Central memory CD4-positive, alpha-beta T cell (primary cell): ENCODE data around the gene LY6G6F.

Experiments used
- DNase-seq: peaks from one replicate; pipeline ENCODE4 v3.0.0; 2022
- total RNA-seq, 3 experiments: gene quantifications; one replicate each; lab custom pipeline; 2026; lab: John Stamatoyannopoulos, UW

The LY6G6F gene, protein sequence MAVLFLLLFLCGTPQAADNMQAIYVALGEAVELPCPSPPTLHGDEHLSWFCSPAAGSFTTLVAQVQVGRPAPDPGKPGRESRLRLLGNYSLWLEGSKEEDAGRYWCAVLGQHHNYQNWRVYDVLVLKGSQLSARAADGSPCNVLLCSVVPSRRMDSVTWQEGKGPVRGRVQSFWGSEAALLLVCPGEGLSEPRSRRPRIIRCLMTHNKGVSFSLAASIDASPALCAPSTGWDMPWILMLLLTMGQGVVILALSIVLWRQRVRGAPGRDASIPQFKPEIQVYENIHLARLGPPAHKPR
- total RNA-seq, result 0 reads per million in 3 experiments

- no peak for DNase-seq
Measured at GRCh38 chr6:31706599-31706998, at the start of gene LY6G6F. Gene LY6G6F (plus strand): TSS chr6:31706866. CDS start chr6:31706907, 41 bp downstream.

GRCh38 chr6:31657406-31658157 is 49.1 kb upstream of the LY6G6F start:
- peak; percentile 20 for DNase-seq

DNA sequence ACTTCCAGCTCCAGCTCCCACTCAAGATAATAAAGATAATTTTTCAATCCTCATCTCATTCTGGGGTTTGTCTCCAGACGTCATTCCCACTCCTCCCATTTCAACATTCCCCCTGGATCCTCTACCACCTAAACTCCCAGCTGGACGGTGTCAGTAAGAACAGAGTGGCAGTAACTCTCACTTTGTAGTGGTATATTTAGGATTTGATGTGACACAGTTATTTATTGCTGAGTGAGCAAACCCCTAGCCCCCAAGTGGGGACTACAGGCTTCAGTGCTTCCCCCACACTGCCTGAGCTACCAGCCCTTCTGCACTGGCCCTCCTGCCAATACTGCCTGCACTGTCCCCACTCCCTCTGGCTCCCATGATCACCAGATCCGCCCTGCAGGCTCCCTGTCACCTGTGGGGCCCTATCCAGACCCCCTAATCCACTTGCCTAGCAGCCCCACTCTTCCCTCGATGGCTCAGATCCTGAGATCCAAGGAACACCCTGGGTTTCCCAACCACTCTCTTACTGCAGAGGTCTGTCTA is 48.4 kb upstream of the LY6G6F start:
- no peak for DNase-seq

DNA sequence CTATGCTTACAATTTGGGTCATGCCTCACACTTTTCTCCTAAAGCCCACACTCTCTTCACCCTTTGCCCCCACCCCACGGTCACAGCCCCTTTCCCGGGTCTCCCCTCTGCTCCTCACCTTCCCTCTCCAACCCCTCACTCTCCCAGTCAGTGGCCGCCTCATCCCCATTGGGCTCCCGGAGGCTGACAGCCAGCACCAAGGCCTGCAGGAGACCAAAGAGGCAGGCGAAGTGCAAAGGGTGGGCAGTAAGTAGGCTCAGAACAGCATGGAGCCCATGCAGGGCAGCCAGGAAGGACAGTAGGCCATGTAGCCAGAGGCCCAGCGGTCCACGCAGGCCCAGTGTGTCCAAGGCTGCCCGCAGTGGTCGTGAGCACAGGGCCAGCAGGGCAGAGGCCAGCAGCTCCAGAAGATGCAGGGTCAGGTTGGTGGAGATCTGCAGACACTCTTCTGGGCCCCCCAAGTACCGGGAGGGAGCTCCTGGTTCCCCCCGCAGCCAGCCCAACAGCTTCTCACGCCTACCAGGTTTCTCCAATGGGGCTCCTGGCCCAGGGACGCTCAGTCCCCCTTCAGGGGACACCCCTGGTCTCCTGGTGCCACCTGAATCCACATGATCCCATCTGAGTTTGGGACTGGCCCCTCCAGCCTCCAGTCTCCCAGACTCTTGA is 47.5 kb upstream of the LY6G6F start:
- no peak for DNase-seq

- DNase-seq, result peak; percentile 23
Measured at GRCh38 chr6:31659649-31660380, 46.9 kb upstream of the LY6G6F start.

GRCh38 chr6:31660381-31661261 is 46.0 kb upstream of the LY6G6F start, which contains the start of gene C6orf47:
Gene C6orf47 (minus strand): TSS chr6:31660778. CDS start chr6:31659947, 831 bp downstream.
- DNase-seq, result peak; percentile 62

GRCh38 chr6:31661262-31662123 is 45.2 kb upstream of the LY6G6F start:
- no peak for DNase-seq

GRCh38 chr6:31662124-31662723 is 44.4 kb upstream of the LY6G6F start:
- no peak for DNase-seq

DNA sequence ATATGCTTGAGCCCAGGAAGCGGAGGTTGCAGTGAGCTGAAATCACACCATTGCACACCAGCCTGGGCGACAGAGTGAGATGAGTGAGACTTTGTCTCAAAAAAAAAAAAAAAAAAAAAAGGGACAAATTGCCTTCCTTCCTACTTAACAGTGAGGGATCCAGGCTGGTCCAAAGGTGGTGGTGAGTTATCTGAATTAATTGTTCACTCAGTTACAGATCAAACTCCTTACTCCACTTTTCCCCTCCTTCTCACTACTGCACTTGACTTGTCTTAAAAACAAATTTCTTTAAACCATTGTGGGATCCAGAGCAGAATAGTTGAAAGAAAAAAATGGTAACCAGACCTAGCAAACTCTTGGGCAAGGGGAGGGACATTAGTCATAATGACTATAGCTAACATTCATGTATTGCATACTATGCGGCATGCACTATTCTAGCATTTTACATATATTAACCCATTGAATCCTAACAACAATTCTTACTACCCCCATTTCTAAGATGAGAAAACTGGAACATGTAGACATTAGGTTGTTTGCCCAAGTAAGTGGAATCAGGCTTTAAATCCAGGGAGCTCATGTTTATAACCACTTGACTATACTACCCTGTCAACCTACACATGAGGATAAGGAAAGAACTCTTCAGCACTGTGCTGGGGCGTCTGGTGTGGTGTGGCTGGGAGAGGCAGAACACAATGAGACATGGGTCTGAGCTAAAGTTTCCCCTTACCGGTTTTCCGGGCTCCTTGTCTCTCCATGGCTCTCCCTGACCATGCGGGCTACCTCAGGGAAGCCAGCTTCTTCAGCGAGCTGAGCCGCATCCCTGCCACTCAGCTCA is 43.3 kb upstream of the LY6G6F start:
- no peak for DNase-seq

DNA sequence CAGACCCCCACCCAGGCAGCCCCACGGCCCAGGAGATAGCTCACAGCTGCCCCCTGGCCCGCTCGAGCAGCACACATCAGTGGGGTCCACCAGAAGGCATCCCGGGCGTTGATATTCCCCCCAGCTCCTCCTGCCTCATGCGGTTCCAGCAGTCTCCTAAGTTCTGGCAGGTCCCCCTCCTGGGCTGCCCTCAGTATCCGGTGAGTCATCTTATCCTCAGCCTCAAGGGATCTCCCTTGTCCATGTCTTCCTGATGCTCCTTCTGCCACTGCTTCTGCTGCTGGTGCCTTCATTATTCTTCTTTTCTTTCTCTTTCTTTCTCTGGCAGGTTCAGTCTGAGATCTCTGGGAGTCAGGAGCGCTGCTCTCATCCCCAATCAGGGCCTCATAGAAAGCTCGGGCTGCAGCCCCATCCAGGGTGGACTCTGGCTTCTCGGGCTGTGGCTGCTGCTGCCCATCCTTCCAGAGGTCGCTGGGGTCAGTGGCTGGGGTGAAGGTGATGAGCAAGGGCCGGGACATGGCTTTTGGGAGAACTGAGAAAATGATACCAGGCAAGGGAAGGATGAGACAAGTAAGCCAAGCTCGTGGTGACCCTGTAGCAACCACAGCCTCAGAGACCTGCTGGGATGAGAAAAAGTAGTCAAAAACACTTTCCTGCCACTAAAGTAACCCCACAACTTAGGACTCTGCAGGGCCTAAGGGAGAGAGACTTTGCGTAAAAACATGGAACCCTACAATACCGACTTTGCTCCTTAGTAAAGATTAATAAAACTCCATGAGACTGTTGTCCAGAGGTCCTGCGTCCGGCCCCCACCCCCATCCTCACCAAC is 42.5 kb upstream of the LY6G6F start:
- DNase-seq, result no peak

DNA sequence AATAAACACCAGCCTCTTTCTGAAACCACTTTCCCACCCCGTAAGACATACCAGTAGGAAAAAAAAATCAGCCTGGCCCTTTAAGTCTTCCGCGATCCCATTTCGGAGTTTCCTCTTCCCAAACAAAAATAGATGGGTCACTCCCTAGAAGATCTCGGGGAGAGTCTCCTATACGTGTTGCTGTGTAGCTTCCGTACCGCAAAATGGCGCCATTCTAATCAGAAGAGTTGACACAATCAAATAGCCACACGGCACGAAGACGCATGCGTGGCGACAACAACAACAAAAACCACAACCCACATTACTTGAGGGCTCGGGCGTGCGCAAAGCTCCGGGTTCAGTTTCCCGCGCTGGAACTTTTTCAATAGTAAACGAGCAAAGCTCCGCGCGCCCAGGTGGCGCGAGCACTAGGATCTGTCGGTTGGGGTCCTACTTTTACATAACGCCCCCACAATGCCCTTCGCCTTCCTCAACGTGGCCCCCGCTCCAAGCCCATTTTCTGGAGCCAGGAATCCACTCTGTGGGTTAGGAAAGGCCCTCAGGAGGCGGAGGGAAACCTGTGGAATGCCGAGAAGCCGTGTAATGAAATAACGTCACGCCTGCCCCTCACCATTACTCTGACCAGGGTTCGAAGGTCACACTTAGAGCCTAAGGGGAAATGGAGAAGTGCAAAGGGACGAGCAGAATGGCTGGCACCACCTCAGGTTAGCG is 41.7 kb upstream of the LY6G6F start, which contains the start of gene GPANK1:
TSS of gene GPANK1 (minus strand) at position 208 of the 711 bp plus-strand sequence. CDS start 519 bp downstream, outside the sequence.
- peak; percentile 90 for DNase-seq

DNA sequence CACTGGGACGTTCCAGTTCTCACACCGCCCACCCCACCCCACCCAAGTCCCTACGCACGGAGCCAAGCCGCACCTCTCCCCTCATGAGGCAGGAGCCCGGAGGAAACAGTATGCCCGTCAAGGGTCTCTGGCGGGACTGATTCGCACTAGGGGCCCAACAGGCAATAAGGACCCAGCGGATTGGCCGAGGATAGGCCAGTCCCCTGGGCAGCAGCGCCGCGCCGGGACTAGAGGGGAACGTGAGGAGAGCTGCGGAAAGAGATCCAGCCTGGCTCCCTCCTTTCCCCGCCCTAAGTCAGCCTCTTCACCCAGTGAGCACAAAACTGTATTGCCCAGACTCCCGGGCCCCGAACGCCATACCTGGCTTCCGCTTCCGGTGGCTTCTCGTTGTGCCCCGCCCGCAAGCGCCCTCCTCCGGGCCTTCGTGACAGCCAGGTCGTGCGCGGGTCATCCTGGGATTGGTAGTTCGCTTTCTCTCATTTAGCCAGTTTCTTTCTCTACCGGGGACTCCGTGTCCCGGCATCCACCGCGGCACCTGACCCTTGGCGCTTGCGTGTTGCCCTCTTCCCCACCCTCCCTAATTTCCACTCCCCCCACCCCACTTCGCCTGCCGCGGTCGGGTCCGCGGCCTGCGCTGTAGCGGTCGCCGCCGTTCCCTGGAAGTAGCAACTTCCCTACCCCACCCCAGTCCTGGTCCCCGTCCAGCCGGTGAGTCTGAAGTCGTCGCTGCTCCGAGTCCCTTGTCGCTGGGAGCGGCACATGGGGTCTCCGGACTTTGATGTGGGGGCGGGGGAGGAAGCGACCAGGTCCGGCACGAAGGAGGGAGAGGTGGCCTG is 40.9 kb upstream of the LY6G6F start, which contains the start of gene CSNK2B:
TSS of gene CSNK2B (plus strand) at position 580 of the 836 bp plus-strand sequence. CDS start 752 bp downstream, outside the sequence.
- DNase-seq, result peak; percentile 98

- DNase-seq, result no peak
Measured at GRCh38 chr6:31666337-31666965, 40.2 kb upstream of the LY6G6F start.

DNA sequence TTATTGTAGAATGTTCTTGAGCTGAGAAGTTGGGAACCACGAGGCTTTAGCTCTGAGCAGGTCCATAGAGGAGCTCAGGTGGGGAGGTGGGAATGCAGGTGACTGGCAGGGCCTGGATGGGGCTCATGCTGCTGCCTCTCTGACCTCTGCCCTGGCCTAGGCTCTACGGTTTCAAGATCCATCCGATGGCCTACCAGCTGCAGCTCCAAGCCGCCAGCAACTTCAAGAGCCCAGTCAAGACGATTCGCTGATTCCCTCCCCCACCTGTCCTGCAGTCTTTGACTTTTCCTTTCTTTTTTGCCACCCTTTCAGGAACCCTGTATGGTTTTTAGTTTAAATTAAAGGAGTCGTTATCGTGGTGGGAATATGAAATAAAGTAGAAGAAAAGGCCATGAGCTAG is 37.0 kb upstream of the LY6G6F start, which contains the start of gene LY6G5B:
TSS of gene LY6G5B (plus strand) at position 301 of the 400 bp plus-strand sequence. CDS start 975 bp downstream, outside the sequence.
- DNase-seq, result no peak

GRCh38 chr6:31676322-31676903 is 30.3 kb upstream of the LY6G6F start:
- no peak for DNase-seq
